K562 (cell line): Measurements from ENCODE around the gene INHBE. TPM values are rescaled to one million over a fixed set of nuclear protein-coding genes. Genes with fewer than 3 reads are reported as not detected.

Experiments
- BCL6 ChIP-seq: fragments of 250-450 bp; sonication (Bioruptor Pico); IDR thresholded peaks from 2 replicates; pipeline ENCODE4 v1.4.0; 2020
- COPS2 ChIP-seq: fragments of 450-650 bp; conservative IDR thresholded peaks from 2 replicates; pipeline ENCODE4 v1.6.1; 2016; ENCODE audit warnings: mild to moderate bottlenecking, moderate library complexity
- HMGXB4 ChIP-seq: sonication (generic); formaldehyde crosslinking; IDR thresholded peaks from 2 replicates; pipeline ENCODE4 v1.8.1; 2023; ENCODE audit warnings: mild to moderate bottlenecking, missing genetic modification reagents
- MAFG ChIP-seq: fragments of 450-650 bp; conservative IDR thresholded peaks from 2 replicates; pipeline ENCODE4 v1.6.1; 2016; ENCODE audit warnings: missing genetic modification characterization, missing compliant biosample characterization
- NCOA1 ChIP-seq: fragments of 450-650 bp; IDR thresholded peaks from 2 replicates; pipeline ENCODE4 v1.6.1; 2016; ENCODE audit warnings: low read depth
- NCOA6 ChIP-seq: fragments of 450-650 bp; IDR thresholded peaks from 2 replicates; pipeline ENCODE4 v1.6.1; 2017; ENCODE audit warnings: mild to moderate bottlenecking
- NR2F6 ChIP-seq: fragments of 450-650 bp; formaldehyde crosslinking; IDR thresholded peaks from 2 replicates; pipeline ENCODE4 v1.4.0; 2020; ENCODE audit warnings: mild to moderate bottlenecking
- POLR2A ChIP-seq: fragments of 450-650 bp; conservative IDR thresholded peaks from 2 replicates; pipeline ENCODE4 v1.6.1; 2016
- RUNX1 ChIP-seq: sonication (generic); IDR thresholded peaks from 2 replicates; pipeline ENCODE4 v1.6.1; 2016; ENCODE audit warnings: antibody characterized with exemption, low read depth
- SETDB1 ChIP-seq: IDR thresholded peaks from one replicate; pipeline ENCODE4 v1.6.1; 2012; ENCODE audit warnings: low read length, control low read depth, inconsistent platforms
- STAT5A ChIP-seq: IDR thresholded peaks from 2 replicates; pipeline ENCODE4 v1.6.1; 2012; ENCODE audit warnings: low read length, inconsistent platforms, borderline replicate concordance
- UBTF ChIP-seq, 2 experiments: IDR thresholded peaks; 2 replicates each; pipeline ENCODE4 v1.6.1; 2012; ENCODE audit warnings: improper control_type of control experiment in 2 of 2, low read depth in 2 of 2, low read length in 2 of 2, borderline replicate concordance in 1 of 2
- ZNF134 ChIP-seq: fragments of 250-450 bp; sonication (Bioruptor Pico); conservative IDR thresholded peaks from 2 replicates; pipeline ENCODE4 v1.4.0; 2020
- ZNF592 ChIP-seq: fragments of 450-650 bp; IDR thresholded peaks from 2 replicates; pipeline ENCODE4 v1.6.1; 2017; ENCODE audit warnings: antibody characterized with exemption, mild to moderate bottlenecking
- polyA plus RNA-seq, 8 experiments: library from polyadenylated mRNA; depleted of rRNA in 4 of 8; stranded (reverse) in 5 of 8; unstranded in 3 of 8; fragments of >200 nt; fragmentation: Nextera tagmentation in 2 of 8; fragmentation: Illumina TruSeq in 1 of 8; extraction: Ambion mirVana in 2 of 8; extraction: Trizol in 1 of 8; gene quantifications; 2 replicates each; pipeline versions ENCODE4 v1.2.1 to v1.2.3, GENCODE V29; 2011 to 2014; ENCODE audit warnings: inconsistent platforms in 1 of 8, missing spikeins in 1 of 8
- total RNA-seq, 7 experiments: library from RNA; depleted of rRNA in 6 of 7; stranded (reverse); fragments of >200 nt in 6 of 7; fragmentation: Illumina TruSeq in 2 of 7; extraction: Trizol in 2 of 7; gene quantifications; 2 replicates each; pipeline versions ENCODE4 v1.2.1 to v1.2.3, GENCODE V29; 2011 to 2021; ENCODE audit warnings: low replicate concordance in 1 of 7

INHBE gene
- total and polyA plus RNA-seq, 9 of the 15 experiments (the other 6 are each of a cell fraction or from before 2014, with no cell fraction given): 0.94 to 9.9 (median 7.3) TPM

GRCh38 chr12:57429473-57430111 is 25.5 kb upstream of the INHBE start (continued):
- TF ChIP-seq UBTF (IDR thresholded peaks at IDR 0.05; ENCODE audit: borderline replicate concordance in 1 of 2, low read depth in 2 of 2, low read length in 2 of 2) (no peak), RUNX1 (no peak), SETDB1 (no peak), NCOA1 (no peak), POLR2A (no peak), MAFG (tag) (no peak), HMGXB4 (CRISPR knock-in tag) (no peak), NR2F6 (CRISPR knock-in tag) (no peak), COPS2 (no peak), ZNF134 (CRISPR knock-in tag) (no peak), STAT5A (no peak), NCOA6 (no peak), ZNF592 (0 out of 2 replicates have a peak, but pooled peaks have one; percentile 25), BCL6 (no peak)
